Measurements from ENCODE around the gene MITF. TPM values are rescaled to one million over a fixed set of nuclear protein-coding genes. Genes with fewer than 3 reads are reported as not detected.

MITF gene
- polyA plus RNA-seq, 1 experiment: 30.9 TPM

GRCh38 chr3:69896095-69896494 is 156.8 kb downstream of the MITF start:
- ChIA-PET CTCF (no interaction called here), POLR2A (no interaction called here)
- no peaks in the 10 kb centered on the region for H3K27me3 ChIP-seq (ENCODE audit: control insufficient read depth, insufficient read depth, low read length)
- no peaks in the 10 kb centered on the region for H3K36me3 ChIP-seq (ENCODE audit: control insufficient read depth, insufficient read depth, low read length)
- no peak for TF ChIP-seq CTCF (IDR thresholded peaks at IDR 0.05; ENCODE audit: insufficient read depth, low read depth, low read length)
- no peak overlapping the region for H3K4me3 ChIP-seq (ENCODE audit: low read depth, low read length)
- no peak for DNase-seq (ENCODE audit: low read depth)

- CTCF ChIA-PET: no interaction called here
- Histone ChIP-seq H3K4me3 (ENCODE audit: low read depth, low read length) (no peak overlapping the region), H3K36me3 (ENCODE audit: control insufficient read depth, insufficient read depth, low read length) (no peaks in the 10 kb centered on the region), H3K27me3 (ENCODE audit: control insufficient read depth, insufficient read depth, low read length) (no peaks in the 10 kb centered on the region)
- POLR2A ChIA-PET: no interaction called here
- DNase-seq (ENCODE audit: low read depth): no peak
- TF ChIP-seq CTCF (IDR thresholded peaks at IDR 0.05; ENCODE audit: insufficient read depth, low read depth, low read length): no peak
These were observed 161.1 kb downstream of the MITF start for GRCh38 chr3:69900331-69900730.

- no peak for DNase-seq (ENCODE audit: low read depth)
These were observed 162.5 kb downstream of the MITF start for GRCh38 chr3:69901802-69902201.

GRCh38 chr3:69902386-69902785 is 163.1 kb downstream of the MITF start:
- ChIA-PET CTCF (no interaction called here), POLR2A (no interaction called here)
- no peak overlapping the region for H3K4me3 ChIP-seq (ENCODE audit: low read depth, low read length)

More at GRCh38 chr3:69901802-69902201, 162.5 kb downstream of the MITF start:
- Histone ChIP-seq H3K4me3 (ENCODE audit: low read depth, low read length) (no peak overlapping the region), H3K27me3 (ENCODE audit: control insufficient read depth, insufficient read depth, low read length) (no peaks in the 10 kb centered on the region), H3K36me3 (ENCODE audit: control insufficient read depth, insufficient read depth, low read length) (no peaks in the 10 kb centered on the region)
- POLR2A ChIA-PET: no interaction called here
- TF ChIP-seq CTCF (IDR thresholded peaks at IDR 0.05; ENCODE audit: insufficient read depth, low read depth, low read length): no peak
- CTCF ChIA-PET: no interaction called here

GRCh38 chr3:69906351-69906966 is 167.2 kb downstream of the MITF start:
- TF ChIP-seq CTCF (IDR thresholded peaks at IDR 0.05; ENCODE audit: insufficient read depth, low read depth, low read length): no peak
- H3K4me3 ChIP-seq (ENCODE audit: low read depth, low read length): no peak overlapping the region
- no peak for DNase-seq (ENCODE audit: low read depth)
- H3K36me3 ChIP-seq (ENCODE audit: control insufficient read depth, insufficient read depth, low read length): no peaks in the 10 kb centered on the region
- ChIA-PET POLR2A (no interaction called here), CTCF (no interaction called here)
- no peaks in the 10 kb centered on the region for H3K27me3 ChIP-seq (ENCODE audit: control insufficient read depth, insufficient read depth, low read length)

More at GRCh38 chr3:69902386-69902785, 163.1 kb downstream of the MITF start:
- no peak for TF ChIP-seq CTCF (IDR thresholded peaks at IDR 0.05; ENCODE audit: insufficient read depth, low read depth, low read length)
- Histone ChIP-seq H3K27me3 (ENCODE audit: control insufficient read depth, insufficient read depth, low read length) (no peaks in the 10 kb centered on the region), H3K36me3 (ENCODE audit: control insufficient read depth, insufficient read depth, low read length) (no peaks in the 10 kb centered on the region)
- no peak for DNase-seq (ENCODE audit: low read depth)
